Measurements from ENCODE around the gene SCG2. TPM values are rescaled to one million over a fixed set of nuclear protein-coding genes. Genes with fewer than 3 reads are reported as not detected.

The SCG2 gene, protein sequence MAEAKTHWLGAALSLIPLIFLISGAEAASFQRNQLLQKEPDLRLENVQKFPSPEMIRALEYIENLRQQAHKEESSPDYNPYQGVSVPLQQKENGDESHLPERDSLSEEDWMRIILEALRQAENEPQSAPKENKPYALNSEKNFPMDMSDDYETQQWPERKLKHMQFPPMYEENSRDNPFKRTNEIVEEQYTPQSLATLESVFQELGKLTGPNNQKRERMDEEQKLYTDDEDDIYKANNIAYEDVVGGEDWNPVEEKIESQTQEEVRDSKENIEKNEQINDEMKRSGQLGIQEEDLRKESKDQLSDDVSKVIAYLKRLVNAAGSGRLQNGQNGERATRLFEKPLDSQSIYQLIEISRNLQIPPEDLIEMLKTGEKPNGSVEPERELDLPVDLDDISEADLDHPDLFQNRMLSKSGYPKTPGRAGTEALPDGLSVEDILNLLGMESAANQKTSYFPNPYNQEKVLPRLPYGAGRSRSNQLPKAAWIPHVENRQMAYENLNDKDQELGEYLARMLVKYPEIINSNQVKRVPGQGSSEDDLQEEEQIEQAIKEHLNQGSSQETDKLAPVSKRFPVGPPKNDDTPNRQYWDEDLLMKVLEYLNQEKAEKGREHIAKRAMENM
- total RNA-seq, result 52.9 TPM

DNA sequence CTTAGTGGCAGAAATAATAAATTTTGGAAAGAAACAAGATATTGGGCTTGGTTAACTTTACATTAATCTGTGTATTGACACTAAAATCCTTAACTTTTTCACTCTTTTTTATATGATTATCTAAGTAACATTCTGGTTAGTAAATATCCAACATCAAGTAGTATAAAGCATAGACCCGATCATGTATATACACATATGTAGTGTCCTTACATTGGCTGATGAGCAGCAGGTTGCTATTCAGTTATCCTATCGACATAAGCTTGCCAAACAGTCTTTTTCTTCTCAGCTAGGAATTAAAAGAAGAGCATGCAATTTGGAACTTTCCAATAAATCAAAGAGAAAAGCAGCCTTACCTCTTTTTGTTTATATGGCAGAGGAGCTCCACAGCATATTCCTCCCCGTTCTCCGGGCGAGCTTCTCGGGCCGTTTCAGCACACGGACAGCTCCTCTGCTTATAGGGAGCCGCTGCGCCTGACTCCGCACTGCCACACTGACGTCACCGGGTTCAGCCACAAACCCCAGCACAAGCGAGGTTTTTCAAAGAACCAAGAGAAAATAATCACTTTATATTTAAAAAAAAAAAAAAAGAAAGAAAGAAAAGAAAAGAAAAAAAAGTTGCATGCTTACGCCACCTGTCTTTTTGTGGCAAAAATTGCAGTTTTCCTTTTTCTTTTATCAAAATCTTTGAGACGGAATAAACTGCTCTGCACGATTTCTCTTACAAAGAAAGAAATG, at the start of gene SCG2:
TSS of gene SCG2 (minus strand) at position 430 of the 735 bp plus-strand sequence. CDS start 3,079 bp downstream, outside the sequence.
- DNase-seq, result peak; percentile 52

DNA sequence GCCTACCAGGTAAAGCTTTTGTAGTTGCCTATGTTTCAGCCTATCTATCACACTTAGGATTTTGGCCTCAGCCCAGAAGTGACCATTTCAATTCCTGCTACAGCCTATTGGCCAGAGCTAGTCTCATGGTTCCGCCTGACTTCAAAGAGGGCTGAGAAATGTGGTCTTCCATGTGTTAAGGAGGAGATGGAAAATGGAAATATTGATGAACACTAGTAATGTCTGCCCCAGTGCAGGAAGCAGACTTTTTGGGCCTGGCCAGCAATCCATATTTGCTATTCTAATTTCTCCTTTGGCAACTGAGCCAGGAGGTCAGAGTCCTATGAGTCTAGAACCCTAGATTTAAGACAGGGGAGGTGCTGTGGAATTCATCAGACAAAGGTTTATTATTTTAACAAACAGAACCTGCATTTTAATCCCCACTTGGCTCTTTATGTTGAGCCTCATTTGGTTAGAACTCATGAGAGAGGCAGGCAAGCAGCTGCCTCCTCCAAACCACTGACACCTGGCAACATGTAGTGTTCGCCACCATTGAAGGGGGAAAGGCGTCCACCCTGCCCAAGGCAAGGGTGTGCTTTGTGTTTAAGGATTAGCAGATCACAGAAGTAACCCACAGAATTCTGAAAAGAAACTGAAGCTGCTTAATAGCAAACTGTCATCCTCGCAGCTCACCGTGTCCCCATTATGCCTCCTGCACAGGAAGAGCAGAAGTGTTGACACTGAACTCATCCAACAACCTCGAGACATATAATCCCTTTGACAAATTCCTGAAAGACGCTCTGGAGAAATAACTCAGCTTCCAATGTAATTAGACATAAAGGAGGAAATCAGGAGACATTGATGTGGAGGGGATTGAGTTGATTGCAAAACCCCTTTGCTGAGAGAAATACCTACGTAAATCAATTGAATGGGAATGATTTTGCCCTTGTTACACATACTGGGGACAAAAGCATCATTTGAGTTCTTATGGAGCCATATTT, 47.7 kb upstream of the SCG2 start:
- no peak for DNase-seq

GRCh38 chr2:223648755-223649154, 46.6 kb upstream of the SCG2 start:
- no peak for DNase-seq

GRCh38 chr2:223647258-223647952, 45.2 kb upstream of the SCG2 start:
- no peak for DNase-seq

DNA sequence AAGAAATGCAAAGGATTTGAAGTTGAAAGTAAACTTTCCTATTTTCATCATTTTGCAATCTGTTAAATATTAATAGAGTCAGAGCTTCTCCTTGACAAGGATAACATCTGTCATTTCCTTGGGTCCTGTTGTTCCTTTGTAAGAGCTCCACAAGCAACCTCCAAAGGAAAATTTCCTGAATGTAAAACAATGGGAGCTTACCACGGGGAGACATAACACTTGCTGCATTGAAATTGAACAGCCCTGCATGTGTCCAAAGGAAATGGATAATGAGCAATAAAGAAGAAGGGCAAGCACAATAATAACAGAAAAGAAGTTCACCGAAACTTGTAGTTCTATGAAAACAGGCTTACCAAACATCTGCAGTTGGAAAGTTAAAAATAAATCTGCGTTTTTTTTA, 42.0 kb upstream of the SCG2 start:
- DNase-seq, result no peak

- no peak for DNase-seq
Observed at GRCh38 chr2:223643309-223643708, 41.1 kb upstream of the SCG2 start.

DNA sequence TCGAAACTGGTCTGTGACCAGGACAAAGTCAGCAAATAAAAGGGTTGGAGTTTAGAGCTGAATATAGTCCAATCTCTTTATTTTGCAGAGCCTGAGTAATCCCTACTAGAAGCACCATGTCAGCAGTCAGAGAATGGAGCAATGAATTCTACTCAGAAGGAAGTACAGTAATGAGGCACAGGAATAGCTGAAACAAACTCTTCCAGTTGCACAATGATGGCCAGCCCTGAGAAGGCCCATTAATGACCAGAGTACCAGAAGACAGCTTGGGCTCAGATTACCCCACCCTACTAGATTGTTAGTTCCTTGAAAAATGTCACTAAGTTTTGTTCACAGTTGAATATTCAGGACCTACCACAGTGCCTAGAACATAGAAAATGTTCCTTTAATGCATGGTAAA, 40.3 kb upstream of the SCG2 start:
- no peak for DNase-seq

GRCh38 chr2:223641082-223641481, 38.9 kb upstream of the SCG2 start:
- no peak for DNase-seq

DNA sequence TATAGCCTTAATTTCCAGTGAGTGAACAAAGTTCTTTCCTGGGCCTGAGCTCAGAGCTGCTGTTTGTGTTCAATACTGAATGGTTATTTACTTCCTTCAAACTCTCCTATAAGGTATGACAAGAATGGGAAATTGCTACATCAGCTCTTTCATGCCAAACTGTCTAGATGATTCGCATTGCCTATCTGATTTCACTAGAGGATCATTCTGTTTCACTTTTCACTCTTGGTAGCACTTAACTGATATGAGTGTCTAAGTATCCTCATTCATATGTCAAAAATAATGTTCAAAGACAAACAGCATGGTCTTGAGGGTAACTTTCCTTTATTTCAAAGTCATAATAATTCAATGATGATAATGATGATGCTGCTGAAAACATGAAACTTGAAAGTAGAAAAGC, 32.9 kb upstream of the SCG2 start:
- DNase-seq, result no peak

GRCh38 chr2:223634238-223634637, 32.1 kb upstream of the SCG2 start:
- no peak for DNase-seq

- DNase-seq, result no peak
Observed at GRCh38 chr2:223633656-223634055, 31.5 kb upstream of the SCG2 start.

GRCh38 chr2:223632826-223633225, 30.7 kb upstream of the SCG2 start:
- DNase-seq, result no peak

GRCh38 chr2:223626716-223627115, 24.6 kb upstream of the SCG2 start:
- DNase-seq, result no peak

DNA sequence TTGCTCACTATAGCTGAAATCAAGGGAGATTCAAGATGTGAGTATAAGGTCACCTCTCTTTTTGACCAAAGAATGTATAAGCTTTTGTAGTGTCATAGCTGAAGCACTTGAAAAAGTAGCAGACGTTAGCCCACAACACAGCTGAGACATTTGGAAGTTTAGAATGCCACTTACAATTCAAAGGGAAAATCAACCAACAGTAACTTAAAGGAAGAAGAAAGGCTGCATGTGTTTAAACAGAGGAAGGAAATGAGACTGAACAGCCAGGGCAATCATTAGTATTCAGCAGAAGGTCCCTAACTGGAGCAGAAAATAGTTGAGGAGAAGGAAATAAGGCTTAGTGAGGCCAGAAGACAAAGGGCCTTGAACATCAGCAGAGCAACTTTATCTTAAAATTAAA, 23.5 kb upstream of the SCG2 start:
- no peak for DNase-seq

- no peak for DNase-seq
Observed at GRCh38 chr2:223621901-223622300, 19.7 kb upstream of the SCG2 start.

DNA sequence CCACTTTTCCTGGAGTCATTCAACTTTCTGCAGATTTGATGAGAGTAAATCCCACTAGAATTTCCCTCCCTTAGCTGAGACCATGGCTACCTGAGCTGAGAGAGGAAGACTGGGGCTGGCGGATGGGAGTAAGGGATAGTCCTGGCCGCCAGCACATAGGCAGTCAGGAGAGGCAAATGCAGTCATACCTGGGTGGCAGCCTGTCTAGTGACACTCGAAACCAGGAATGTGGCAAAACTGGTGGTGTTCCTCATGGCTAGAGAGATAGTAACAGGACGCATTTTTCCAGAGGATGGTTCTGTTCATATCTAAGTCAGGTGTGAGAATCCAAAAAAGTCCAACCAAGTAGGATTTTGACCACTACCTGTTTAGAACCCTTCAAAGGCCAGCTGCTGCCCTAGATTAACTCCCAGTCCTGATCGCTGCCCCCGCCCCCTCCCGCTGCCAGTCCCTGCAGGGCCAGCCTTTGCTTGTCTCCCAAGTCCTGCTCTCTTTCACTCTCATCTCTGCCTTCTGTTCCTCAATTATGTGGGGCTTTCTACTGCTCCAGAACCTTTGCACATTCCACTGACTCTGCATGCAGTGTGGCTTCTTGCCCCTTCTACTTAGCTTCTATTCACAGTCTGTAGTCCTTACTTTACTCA, 17.4 kb upstream of the SCG2 start:
- no peak for DNase-seq

DNA sequence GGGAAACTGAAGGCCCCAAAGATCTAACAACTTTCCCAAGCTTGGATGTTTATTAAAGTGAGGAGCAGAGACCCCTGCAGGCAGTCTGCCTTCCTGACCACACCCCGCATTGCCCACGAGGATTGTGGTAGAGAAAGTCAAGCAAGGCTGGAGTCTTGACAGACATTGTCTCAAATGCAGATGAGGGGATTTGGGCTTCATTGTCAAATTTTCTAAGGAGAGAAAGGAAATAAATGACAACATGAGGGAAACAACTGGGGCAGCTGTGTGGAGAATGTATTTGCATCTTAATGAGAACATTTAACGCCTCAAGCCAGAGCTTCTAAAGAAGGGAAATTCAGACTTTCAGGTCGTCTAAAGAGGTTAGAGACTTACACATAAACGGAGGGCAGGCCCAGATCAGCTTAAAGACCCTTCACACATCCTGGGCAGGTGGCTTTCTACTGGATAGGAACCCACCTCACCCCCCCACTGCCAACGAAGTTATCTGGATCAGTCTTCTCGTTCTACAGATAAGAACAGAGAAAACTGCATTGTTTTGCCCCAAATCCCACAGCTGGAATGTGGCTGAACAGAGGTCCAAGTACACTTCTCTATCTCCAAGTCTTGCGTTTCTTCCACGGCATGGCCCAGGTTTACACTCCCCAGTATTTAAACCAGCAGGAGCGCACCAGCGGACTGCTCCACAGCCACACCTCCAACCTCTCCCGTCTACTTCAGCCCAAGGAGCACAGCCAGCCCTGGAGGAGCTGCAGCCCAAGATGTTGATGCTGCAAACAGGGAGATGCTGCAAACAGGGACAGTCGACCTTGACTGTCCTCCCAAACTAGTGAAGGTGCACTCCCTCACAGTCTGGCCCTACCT, 16.2 kb upstream of the SCG2 start:
- DNase-seq, result no peak

- no peak for DNase-seq
Observed at GRCh38 chr2:223614534-223614933, 12.4 kb upstream of the SCG2 start.

GRCh38 chr2:223613017-223613950, 11.1 kb upstream of the SCG2 start:
- DNase-seq, result peak; percentile 82
